Measurements from ENCODE around the gene ELOVL6. TPM values are rescaled to one million over a fixed set of nuclear protein-coding genes. Genes with fewer than 3 reads are reported as not detected.
"Not testable (repeated sequence)": the region's sequence is repeated elsewhere in the genome, so short reads cannot be mapped to it uniquely, and the experiment has no call there.

ELOVL6 gene
- polyA plus RNA-seq, 3 donors, result 29.9 to 37.4 (median 31.7) TPM

DNA sequence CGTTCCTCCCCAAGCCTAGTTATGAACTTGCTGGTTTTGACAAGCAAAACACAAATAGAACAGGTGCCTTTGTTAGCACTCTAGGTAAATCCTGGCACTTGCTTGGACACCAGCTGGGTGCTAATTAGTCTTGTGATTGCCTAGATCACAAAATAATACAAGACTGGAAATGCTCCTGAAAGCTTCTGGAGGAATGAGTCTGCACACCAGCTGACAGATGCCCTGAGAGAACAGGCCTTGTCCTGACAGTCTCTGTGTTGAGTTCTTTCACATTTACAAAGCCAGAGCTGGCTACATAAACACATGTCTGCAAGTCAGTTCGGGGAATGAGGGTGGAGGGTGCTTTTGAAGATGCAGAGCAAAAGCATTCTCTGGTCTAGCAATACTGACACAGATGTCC is 93.8 kb downstream of the ELOVL6 start:
- no peak for DNase-seq (ENCODE audit: extremely low read depth in 1 of 11, low read depth in 9 of 11, low spot score in 4 of 11)

DNA sequence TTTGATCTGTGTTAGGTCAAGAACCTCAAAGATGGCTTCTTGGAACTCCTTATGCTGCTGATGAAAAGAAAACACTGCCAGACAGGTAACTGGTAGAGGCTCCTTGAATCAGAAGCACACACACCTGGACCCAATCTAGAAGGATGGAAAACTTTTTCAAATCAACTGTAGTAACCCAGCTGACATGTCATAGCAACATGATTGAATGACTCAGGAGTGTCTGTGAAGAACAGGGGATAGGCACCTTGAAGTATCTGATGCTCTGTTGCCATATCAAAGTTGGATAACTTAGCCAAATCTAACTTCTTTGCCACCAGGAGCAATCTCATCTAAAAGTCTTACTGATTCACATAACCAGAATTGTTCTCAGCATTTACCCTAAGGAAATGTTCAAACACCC is 98.8 kb downstream of the ELOVL6 start:
- no peak for DNase-seq (ENCODE audit: extremely low read depth in 1 of 11, low read depth in 9 of 11, low spot score in 4 of 11)

- peak in 1 of 11 donors; percentile 35 for DNase-seq (ENCODE audit: extremely low read depth in 1 of 11, low read depth in 9 of 11, low spot score in 4 of 11)
Measured at GRCh38 chr4:110096405-110096804, 102.0 kb downstream of the ELOVL6 start.

DNA sequence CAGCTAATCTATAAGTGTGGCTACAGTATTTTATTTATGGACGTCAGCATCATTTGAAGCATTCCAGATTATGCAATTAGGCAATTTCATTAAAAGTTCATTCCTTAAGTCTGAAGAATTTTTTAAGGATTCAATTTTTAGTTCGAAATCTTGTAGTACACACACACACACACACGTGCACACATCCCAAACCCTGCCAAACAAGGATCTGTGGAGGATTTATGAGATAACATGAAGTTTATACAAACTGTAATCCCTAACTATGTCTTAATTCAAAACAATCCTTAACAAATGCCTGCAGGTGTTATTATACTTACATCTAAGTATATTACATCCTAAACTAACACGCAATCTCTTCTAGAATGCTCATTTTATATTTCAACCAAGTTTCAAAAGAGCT is 105.8 kb downstream of the ELOVL6 start:
- DNase-seq (ENCODE audit: extremely low read depth in 1 of 11, low read depth in 9 of 11, low spot score in 4 of 11), result no peak

GRCh38 chr4:110091434-110092140 is 106.8 kb downstream of the ELOVL6 start:
- no peak for DNase-seq (ENCODE audit: extremely low read depth in 1 of 11, low read depth in 9 of 11, low spot score in 4 of 11)

- no peak for DNase-seq (ENCODE audit: extremely low read depth in 1 of 11, low read depth in 9 of 11, low spot score in 4 of 11)
Measured at GRCh38 chr4:110088670-110089069, 109.7 kb downstream of the ELOVL6 start.

DNA sequence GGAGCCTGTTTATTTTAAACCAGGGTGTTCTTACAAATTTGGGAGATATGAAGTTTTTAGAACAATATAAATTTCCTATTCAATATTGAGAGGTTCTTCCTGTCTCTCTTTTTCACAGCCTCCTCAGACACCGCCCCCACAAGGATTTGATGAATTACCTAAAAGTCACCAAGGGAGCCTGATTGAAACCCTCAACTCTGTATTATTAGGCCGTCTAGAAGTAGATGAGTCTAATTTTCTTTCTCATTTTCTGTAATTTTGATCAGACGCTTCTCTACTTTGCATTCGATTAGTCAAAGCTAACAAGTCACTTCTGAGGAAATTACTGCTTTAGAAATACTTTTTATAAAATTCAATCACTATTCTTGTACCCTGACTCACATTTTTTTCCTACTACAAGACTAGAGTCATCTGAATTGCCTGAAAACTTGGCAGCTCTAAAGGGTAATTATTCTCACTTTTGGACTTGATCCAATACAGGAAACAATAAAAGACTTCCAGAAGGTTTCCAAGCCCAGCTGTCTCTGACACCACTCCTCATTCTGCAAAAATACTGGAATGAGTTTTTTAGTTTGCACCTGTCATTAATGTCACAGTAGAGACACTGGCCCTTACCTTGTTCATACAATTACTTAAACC is 111.2 kb downstream of the ELOVL6 start:
- peak in 10 of 11 donors; percentile 13 to 60 (median 37) for DNase-seq (ENCODE audit: extremely low read depth in 1 of 11, low read depth in 9 of 11, low spot score in 4 of 11)

- DNase-seq (ENCODE audit: extremely low read depth in 1 of 11, low read depth in 9 of 11, low spot score in 4 of 11), result no peak
Measured at GRCh38 chr4:110085131-110085530, 113.3 kb downstream of the ELOVL6 start.

DNA sequence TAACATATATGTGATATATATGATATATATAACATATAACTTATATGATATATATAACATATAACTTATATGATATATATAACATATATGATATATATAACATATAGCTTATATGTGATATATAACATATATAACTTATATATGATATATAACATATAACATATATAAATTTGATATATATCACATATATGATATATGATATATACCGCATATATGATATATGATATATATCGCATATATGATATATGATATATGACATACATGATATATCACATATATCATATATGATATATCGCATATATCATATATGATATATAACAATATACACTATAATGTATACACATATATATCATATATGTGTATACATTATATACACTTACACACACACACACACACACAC is 114.3 kb downstream of the ELOVL6 start:
- DNase-seq (ENCODE audit: extremely low read depth in 1 of 11, low read depth in 9 of 11, low spot score in 4 of 11), result no peak

DNA sequence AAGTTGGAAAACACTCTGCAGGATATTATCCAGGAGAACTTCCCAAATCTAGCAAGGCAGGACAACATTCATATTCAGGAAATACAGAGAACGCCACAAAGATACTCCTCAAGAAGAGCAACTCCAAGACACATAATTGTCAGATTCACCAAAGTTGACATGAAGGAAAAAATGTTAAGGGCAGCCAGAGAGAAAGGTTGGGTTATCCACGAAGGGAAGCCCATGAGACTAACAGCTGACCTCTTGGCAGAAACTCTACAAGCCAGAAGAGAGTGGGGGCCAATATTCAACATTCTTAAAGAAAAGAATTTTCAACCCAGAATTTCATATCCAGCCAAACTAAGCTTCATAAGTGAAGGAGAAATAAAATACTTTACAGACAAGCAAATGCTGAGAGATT is 120.3 kb downstream of the ELOVL6 start:
- not testable (repeated sequence) for DNase-seq (ENCODE audit: extremely low read depth in 1 of 11, low read depth in 9 of 11, low spot score in 4 of 11)

DNA sequence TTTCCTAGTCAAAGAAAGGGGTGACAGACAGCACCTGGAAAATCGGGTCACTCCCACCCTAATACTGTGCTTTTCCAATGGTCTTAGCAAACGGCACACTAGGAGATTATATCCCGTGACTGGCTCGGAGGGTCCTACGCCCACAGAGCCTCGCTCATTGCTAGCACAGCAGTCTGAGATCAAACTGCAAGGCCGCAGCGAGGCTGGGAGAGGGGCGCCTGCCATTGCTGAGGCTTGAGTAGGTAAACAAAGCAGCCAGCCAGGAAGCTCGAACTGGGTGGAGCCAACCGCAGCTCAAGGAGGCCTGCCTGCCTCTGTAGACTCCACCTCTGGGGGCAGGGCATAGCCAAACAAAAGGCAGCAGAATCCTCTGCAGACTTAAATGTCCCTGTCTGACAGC is 121.6 kb downstream of the ELOVL6 start:
- DNase-seq (ENCODE audit: extremely low read depth in 1 of 11, low read depth in 9 of 11, low spot score in 4 of 11), result not testable (repeated sequence)

- no peak for DNase-seq (ENCODE audit: extremely low read depth in 1 of 11, low read depth in 9 of 11, low spot score in 4 of 11)
Measured at GRCh38 chr4:110075891-110076290, 122.5 kb downstream of the ELOVL6 start.

DNA sequence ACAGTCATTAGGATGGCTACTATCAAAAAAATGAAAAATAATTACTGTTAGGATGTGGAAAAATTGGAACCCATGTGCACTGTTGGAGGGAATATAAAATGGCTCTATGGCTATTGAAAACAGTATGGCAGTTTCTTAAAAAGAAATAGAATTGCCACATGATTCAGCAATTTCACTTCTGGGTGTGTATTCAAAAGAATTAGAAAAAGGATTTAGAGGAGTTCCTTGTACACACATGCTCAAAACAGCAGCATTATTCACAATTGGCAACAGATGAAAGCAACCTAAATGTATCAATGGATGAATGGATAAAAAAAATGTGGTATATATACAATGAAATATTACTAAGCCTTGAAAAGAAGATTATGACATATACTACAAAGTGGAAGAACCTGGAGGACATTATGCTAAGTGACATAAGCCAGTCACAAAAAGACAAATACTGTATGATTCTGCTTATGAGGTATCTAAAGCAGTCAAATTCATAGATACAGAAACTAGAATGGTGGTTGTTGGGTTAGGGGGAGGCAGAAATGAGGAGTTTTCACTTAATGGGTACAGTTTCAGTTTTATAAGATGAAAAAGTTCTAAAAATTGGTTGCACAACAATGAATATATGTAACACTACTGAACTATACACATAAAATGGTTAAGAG is 123.2 kb downstream of the ELOVL6 start:
- DNase-seq (ENCODE audit: extremely low read depth in 1 of 11, low read depth in 9 of 11, low spot score in 4 of 11), result no peak

GRCh38 chr4:110074570-110074969 is 123.8 kb downstream of the ELOVL6 start:
- no peak for DNase-seq (ENCODE audit: extremely low read depth in 1 of 11, low read depth in 9 of 11, low spot score in 4 of 11)

DNA sequence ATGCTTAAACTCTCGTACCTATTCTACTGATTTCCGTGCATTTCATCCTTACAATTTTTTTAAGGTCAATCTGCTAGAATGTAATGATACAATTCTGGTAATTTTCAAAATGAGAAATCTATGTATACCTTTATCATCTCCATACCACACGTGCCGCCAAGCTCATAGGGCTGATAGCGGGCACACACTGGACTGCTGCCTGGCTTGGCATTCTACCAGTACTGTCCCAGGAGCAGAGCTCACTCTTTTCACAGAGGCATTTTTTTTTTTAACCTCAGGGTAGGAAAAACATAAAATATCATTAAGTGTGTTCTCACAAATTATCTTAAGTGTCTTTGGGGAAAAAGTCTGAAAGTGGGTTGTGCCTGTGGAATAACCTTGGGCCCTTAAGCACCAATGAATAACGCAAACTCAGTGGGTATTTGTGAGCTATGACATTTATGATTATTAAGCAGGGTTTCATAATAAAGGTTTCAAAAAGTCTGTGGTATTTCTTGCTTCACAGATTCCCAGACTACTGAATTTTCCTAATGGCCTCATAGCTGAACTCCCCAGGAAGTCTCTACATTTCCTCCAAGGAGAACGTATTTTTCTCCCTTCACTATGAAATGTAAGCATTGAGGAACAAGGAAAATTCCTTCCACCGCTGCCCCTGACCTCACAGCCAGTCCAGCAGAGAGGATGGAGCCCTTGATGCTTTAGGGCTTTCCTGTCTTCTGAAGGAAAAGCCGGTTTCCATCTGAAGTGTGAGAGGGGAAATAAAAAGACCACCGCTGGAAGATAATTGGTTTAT is 125.2 kb downstream of the ELOVL6 start:
- no peak for DNase-seq (ENCODE audit: extremely low read depth in 1 of 11, low read depth in 9 of 11, low spot score in 4 of 11)

DNA sequence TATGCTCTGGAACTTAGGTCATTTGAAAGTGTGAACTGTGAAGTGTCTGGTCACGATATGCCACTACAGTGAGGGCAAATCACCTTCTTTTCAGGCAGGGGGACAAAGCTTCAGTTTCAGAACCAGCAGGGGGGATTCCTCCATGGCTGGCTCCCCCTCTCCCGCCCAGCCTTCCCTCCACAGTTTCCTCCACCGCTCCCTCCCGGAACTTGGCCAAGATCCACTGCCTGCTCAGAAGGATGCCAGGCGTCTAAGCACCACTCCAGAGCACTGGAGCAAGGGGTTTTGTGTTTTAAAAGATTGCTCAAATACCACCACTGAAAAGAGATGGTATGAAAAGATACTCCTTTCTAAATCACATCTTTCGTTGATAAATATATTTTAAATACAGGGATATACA is 126.9 kb downstream of the ELOVL6 start:
- no peak for DNase-seq (ENCODE audit: extremely low read depth in 1 of 11, low read depth in 9 of 11, low spot score in 4 of 11)

- DNase-seq (ENCODE audit: extremely low read depth in 1 of 11, low read depth in 9 of 11, low spot score in 4 of 11), result no peak
Measured at GRCh38 chr4:110068248-110068647, 130.2 kb downstream of the ELOVL6 start.

DNA sequence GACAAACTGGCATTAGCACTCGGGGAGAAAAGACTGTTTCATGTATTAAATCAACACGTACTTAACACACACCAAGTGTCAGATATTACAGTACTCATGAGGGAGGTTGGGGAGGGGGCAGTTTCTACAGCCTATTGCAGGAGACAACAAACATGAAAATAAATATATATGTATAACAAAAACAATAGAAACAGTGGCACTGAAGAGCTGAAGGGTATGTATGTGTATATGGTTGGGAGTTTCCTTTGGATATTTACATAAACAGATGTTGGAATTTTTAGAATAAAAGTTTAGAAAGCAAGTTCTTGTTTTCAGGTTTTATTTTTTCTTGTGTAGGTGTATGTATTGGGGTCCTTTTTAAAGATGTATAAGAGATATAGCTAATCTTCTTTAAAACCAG is 133.5 kb downstream of the ELOVL6 start:
- DNase-seq (ENCODE audit: extremely low read depth in 1 of 11, low read depth in 9 of 11, low spot score in 4 of 11), result no peak

DNA sequence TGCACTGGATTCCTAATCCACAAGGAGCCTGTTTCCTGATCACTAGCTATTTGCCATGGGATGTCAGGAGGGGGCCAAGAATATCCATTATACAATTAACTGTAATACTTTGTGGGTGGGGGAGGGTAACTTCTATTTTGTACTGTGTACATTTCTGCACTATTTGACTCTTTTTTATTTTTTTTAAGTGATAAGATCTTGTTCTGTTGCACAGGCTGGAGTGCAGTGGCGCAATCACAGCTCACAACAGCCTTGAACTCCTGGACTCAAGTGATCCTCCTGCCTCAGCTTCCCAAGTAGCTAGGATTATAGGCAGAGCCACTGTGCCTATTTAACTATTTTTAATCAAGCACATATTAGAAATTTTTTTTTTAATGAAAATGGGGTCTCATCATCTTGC is 134.1 kb downstream of the ELOVL6 start:
- DNase-seq (ENCODE audit: extremely low read depth in 1 of 11, low read depth in 9 of 11, low spot score in 4 of 11), result no peak

GRCh38 chr4:110062166-110062565 is 136.2 kb downstream of the ELOVL6 start:
- no peak for DNase-seq (ENCODE audit: extremely low read depth in 1 of 11, low read depth in 9 of 11, low spot score in 4 of 11)

All from renal cortex interstitium (tissue), 11 donors.